Hepatocyte (in vitro differentiated cells): ENCODE results near the gene SIK2.

ENCODE experiments used
- EZH2 ChIP-seq: fragments of 200-600 bp; sonication (generic); IDR thresholded peaks from 2 replicates; pipeline ENCODE4 v1.6.1; 2016; ENCODE audit warnings: antibody characterized with exemption, mild to moderate bottlenecking, borderline replicate concordance
- TF ChIP-seq, protein P1 (sequence below): fragments of 200-600 bp; sonication (generic); IDR thresholded peaks from 2 replicates; pipeline ENCODE4 v1.5.1; 2016; ENCODE audit warnings: antibody characterized with exemption, mild to moderate bottlenecking; ENCODE audit not compliant: poor library complexity

- TF ChIP-seq EZH2: no peak
- TF ChIP-seq, protein P1, sequence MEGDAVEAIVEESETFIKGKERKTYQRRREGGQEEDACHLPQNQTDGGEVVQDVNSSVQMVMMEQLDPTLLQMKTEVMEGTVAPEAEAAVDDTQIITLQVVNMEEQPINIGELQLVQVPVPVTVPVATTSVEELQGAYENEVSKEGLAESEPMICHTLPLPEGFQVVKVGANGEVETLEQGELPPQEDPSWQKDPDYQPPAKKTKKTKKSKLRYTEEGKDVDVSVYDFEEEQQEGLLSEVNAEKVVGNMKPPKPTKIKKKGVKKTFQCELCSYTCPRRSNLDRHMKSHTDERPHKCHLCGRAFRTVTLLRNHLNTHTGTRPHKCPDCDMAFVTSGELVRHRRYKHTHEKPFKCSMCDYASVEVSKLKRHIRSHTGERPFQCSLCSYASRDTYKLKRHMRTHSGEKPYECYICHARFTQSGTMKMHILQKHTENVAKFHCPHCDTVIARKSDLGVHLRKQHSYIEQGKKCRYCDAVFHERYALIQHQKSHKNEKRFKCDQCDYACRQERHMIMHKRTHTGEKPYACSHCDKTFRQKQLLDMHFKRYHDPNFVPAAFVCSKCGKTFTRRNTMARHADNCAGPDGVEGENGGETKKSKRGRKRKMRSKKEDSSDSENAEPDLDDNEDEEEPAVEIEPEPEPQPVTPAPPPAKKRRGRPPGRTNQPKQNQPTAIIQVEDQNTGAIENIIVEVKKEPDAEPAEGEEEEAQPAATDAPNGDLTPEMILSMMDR: no peak
Measured at GRCh38 chr11:111730871-111731591, 128.8 kb downstream of the SIK2 start.
